Neural progenitor cell (in vitro differentiated cells): ENCODE results near the gene CELF5. TPM values are rescaled to one million over a fixed set of nuclear protein-coding genes. Genes with fewer than 3 reads are reported as not detected.

Experiments used
- DNase-seq: peaks from one replicate; pipeline ENCODE4 v3.0.0-alpha.2; 2016; ENCODE audit warnings: low spot score
- H2AFZ ChIP-seq: fragments of 200-600 bp; sonication (generic); replicated peaks from 2 replicates; pipeline ENCODE4 v1.6.1; 2016; ENCODE audit warnings: antibody characterized with exemption
- H3F3A ChIP-seq: fragments of 200-600 bp; sonication (generic); 2 replicates; pipeline ENCODE4 v1.6.1; 2016; ENCODE audit warnings: antibody characterized with exemption, low read depth
- H3K27ac ChIP-seq: fragments of 200-600 bp; sonication (generic); 2 replicates; pipeline ENCODE4 v1.5.1; 2016; ENCODE audit warnings: mild to moderate bottlenecking
- H3K27me3 ChIP-seq: fragments of 200-600 bp; sonication (generic); 2 replicates; pipeline ENCODE4 v1.6.1; 2016; ENCODE audit warnings: mild to moderate bottlenecking, moderate library complexity
- H3K36me3 ChIP-seq: fragments of 200-600 bp; sonication (generic); 2 replicates; pipeline ENCODE4 v1.5.1; 2016
- H3K4me1 ChIP-seq: fragments of 200-600 bp; sonication (generic); 2 replicates; pipeline ENCODE4 v1.6.1; 2016; ENCODE audit warnings: mixed run types
- H3K4me2 ChIP-seq: fragments of 200-600 bp; sonication (generic); 2 replicates; pipeline ENCODE4 v1.6.1; 2016
- H3K4me3 ChIP-seq: fragments of 200-600 bp; sonication (generic); 2 replicates; pipeline ENCODE4 v1.5.1; 2016
- H3K79me2 ChIP-seq: fragments of 200-600 bp; sonication (generic); 2 replicates; pipeline ENCODE4 v1.6.1; 2016; ENCODE audit warnings: low read depth
- H3K9ac ChIP-seq: fragments of 200-600 bp; sonication (generic); 2 replicates; pipeline ENCODE4 v1.6.1; 2016
- H3K9me3 ChIP-seq: fragments of 200-600 bp; sonication (generic); 2 replicates; pipeline ENCODE4 v1.5.1; 2016; ENCODE audit warnings: low read depth
- H4K20me1 ChIP-seq: fragments of 200-600 bp; sonication (generic); 2 replicates; pipeline ENCODE4 v1.6.1; 2016; ENCODE audit warnings: low read depth
- H3K27ac Mint-ChIP-seq: 3 replicates; pipeline ENCODE4 v1.8.0; 2021; ENCODE audit warnings: mixed read lengths
- H3K27me3 Mint-ChIP-seq: 2 replicates; pipeline ENCODE4 v1.8.0; 2022; ENCODE audit warnings: low read depth, mild to moderate bottlenecking, inconsistent platforms, moderate library complexity, mixed read lengths; ENCODE audit not compliant: insufficient read depth
- H3K36me3 Mint-ChIP-seq: 3 replicates; pipeline ENCODE4 v1.8.0; 2021; ENCODE audit warnings: mixed read lengths
- H3K4me1 Mint-ChIP-seq: 3 replicates; pipeline ENCODE4 v1.8.0; 2021; ENCODE audit warnings: mixed read lengths
- H3K4me3 Mint-ChIP-seq: 3 replicates; pipeline ENCODE4 v1.8.0; 2021; ENCODE audit warnings: mild to moderate bottlenecking, moderate library complexity, mixed read lengths
- H3K9me3 Mint-ChIP-seq: 3 replicates; pipeline ENCODE4 v1.8.0; 2020; ENCODE audit warnings: mixed read lengths
- CTCF ChIP-seq: fragments of 200-600 bp; sonication (generic); IDR thresholded peaks from 2 replicates; pipeline ENCODE4 v1.5.1; 2017; ENCODE audit warnings: antibody characterized with exemption, mild to moderate bottlenecking
- EZH2 ChIP-seq: fragments of 200-600 bp; sonication (generic); IDR thresholded peaks from 2 replicates; pipeline ENCODE4 v1.6.1; 2017; ENCODE audit warnings: antibody characterized with exemption, mild to moderate bottlenecking, moderate library complexity
- EZH2phosphoT487 ChIP-seq: fragments of 200-600 bp; sonication (generic); IDR thresholded peaks from 2 replicates; pipeline ENCODE4 v1.6.1; 2017; ENCODE audit warnings: antibody characterized with exemption
- total RNA-seq: library from RNA; depleted of rRNA; stranded (reverse); fragments of >200 nt; gene quantifications from 2 replicates; pipeline ENCODE4 v1.2.3, GENCODE V29; 2015; ENCODE audit warnings: low replicate concordance

The CELF5 gene
- total RNA-seq, 1 donor from 2014 or later: 7.9 TPM

- Mint-ChIP-seq H3K4me1 (peaks cover 5% of the 10 kb centered on the region), H3K4me3 (no peak overlapping the region), H3K27ac (no peak overlapping the region), H3K36me3 (peaks cover 2% of the 10 kb centered on the region), H3K9me3 (no peaks in the 10 kb centered on the region), H3K27me3 (peaks cover 15% of the 10 kb centered on the region)
- Histone ChIP-seq H3K36me3 (no peaks in the 10 kb centered on the region), H4K20me1 (peaks cover 9% of the 10 kb centered on the region), H3K79me2 (no peaks in the 10 kb centered on the region), H3K9ac (no peak overlapping the region), H3K27ac (no peak overlapping the region), H3K4me2 (no peak overlapping the region), H3K9me3 (no peaks in the 10 kb centered on the region), H3F3A (peaks cover 31% of the 10 kb centered on the region), H2AFZ (no peak overlapping the region), H3K27me3 (no peaks in the 10 kb centered on the region), H3K4me1 (peaks cover 5% of the 10 kb centered on the region), H3K4me3 (no peak overlapping the region)
- DNase-seq: no peak
- TF ChIP-seq CTCF (no peak), EZH2 (no peak), EZH2phosphoT487 (no peak)
Measured at GRCh38 chr19:3281026-3281425, 56.6 kb downstream of the CELF5 start.

GRCh38 chr19:3282155-3282554 lies 57.7 kb downstream of the CELF5 start:
- Histone ChIP-seq H3K27ac (no peak overlapping the region), H3K9ac (no peak overlapping the region), H4K20me1 (peaks cover 4% of the 10 kb centered on the region), H3K27me3 (no peaks in the 10 kb centered on the region), H3K79me2 (no peaks in the 10 kb centered on the region), H3F3A (peaks cover 24% of the 10 kb centered on the region), H2AFZ (no peak overlapping the region), H3K9me3 (no peaks in the 10 kb centered on the region), H3K36me3 (no peaks in the 10 kb centered on the region), H3K4me2 (no peak overlapping the region), H3K4me3 (no peak overlapping the region), H3K4me1 (peaks cover 5% of the 10 kb centered on the region)
- TF ChIP-seq CTCF (no peak), EZH2 (no peak), EZH2phosphoT487 (no peak)
- Mint-ChIP-seq H3K4me3 (no peak overlapping the region), H3K27ac (no peak overlapping the region), H3K9me3 (no peaks in the 10 kb centered on the region), H3K27me3 (peaks cover 18% of the 10 kb centered on the region), H3K4me1 (peaks cover 5% of the 10 kb centered on the region), H3K36me3 (peaks cover 2% of the 10 kb centered on the region)
- no peak for DNase-seq

GRCh38 chr19:3282564-3282963 lies 58.1 kb downstream of the CELF5 start:
- no peaks in the 10 kb centered on the region for H3K79me2 ChIP-seq
- H3K4me1 ChIP-seq: peaks cover 5% of the 10 kb centered on the region
- no peak overlapping the region for H3K27ac Mint-ChIP-seq
- no peaks in the 10 kb centered on the region for H3K36me3 ChIP-seq
- no peak for TF ChIP-seq CTCF
- no peak for TF ChIP-seq EZH2
- no peak for TF ChIP-seq EZH2phosphoT487
- no peaks in the 10 kb centered on the region for H3K9me3 Mint-ChIP-seq
- peaks cover 5% of the 10 kb centered on the region for H3K4me1 Mint-ChIP-seq
- no peak overlapping the region for H3K27ac ChIP-seq
- H3K9ac ChIP-seq: no peak overlapping the region
- H3K4me2 ChIP-seq: no peak overlapping the region
- no peaks in the 10 kb centered on the region for H3K27me3 ChIP-seq
- H3F3A ChIP-seq: peaks cover 24% of the 10 kb centered on the region
- peaks cover 2% of the 10 kb centered on the region for H3K36me3 Mint-ChIP-seq
- H3K9me3 ChIP-seq: no peaks in the 10 kb centered on the region
- H4K20me1 ChIP-seq: peaks cover under 1% of the 10 kb centered on the region
- DNase-seq: no peak
- no peak overlapping the region for H2AFZ ChIP-seq
- H3K27me3 Mint-ChIP-seq: peaks cover 16% of the 10 kb centered on the region
- no peak overlapping the region for H3K4me3 Mint-ChIP-seq
- H3K4me3 ChIP-seq: no peak overlapping the region
